OCI-LY3 (cell line): Measurements from ENCODE around the gene TSPAN12.

Experiments
- CTCF ChIP-seq: fragments of 200-600, 300-600 bp; sonication (generic); IDR thresholded peaks from 2 replicates; pipeline ENCODE4 v1.5.1; 2014; ENCODE audit warnings: antibody characterized with exemption, low read length, low read depth
- EZH2phosphoT487 ChIP-seq: fragments of 200-600 bp; shearing (Covaris generic); IDR thresholded peaks from 2 replicates; pipeline ENCODE4 v1.6.1; 2018; ENCODE audit warnings: antibody characterized with exemption, mixed run types, low read depth

DNA sequence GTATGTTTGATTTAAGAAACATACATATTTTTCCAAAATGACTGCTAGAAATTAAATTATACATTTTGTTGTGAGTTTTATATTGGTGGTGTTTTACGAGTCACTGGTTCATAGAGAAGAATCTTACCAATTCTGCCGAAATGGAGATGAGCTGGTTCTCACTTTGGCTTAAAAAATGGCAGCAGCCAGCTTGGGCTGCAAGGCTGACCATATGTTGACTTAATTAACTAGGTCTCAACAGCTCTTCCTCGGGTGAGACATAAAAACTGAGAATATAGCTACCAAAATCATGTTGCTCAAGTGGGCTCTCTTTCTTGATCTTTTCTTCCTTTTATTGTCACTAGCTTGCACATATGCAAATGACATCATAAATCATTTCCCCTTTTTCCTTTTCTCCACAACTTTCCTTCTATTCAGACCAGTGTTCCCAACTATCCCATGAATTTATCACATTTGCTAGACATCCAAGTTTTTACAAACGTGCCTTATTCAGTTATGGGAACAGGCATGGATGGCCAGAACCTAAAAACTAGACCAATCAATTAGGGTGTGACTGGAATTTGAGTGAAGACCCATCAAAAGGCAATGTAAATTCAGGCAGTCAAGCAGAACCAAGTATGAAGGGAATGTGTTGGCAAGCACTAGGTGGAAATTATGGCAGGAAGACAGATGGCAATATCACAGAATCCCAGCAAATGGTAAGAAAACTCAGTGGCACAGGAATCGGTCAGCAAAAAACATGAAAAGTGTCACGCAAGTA, 6.4 kb upstream of the TSPAN12 start:
- TF ChIP-seq CTCF (no peak), EZH2phosphoT487 (no peak)
